Upper lobe of left lung (tissue), 4 donors: Measurements from ENCODE around the gene PARD3B.

Source experiments
- POLR2A ChIP-seq, 4 donors: fragments of 450-650 bp; IDR thresholded peaks; one replicate each; pipeline ENCODE4 v1.5.1; 2016 to 2017; ENCODE audit warnings: antibody characterized with exemption in 4 of 4, mild to moderate bottlenecking in 2 of 4
- TF ChIP-seq, protein P1 (sequence below), 6 experiments: fragments of 450-650 bp in 4 of 6; fragments of 200-600 bp in 2 of 6; sonication (generic) in 2 of 6; IDR thresholded peaks; one replicate each; pipeline ENCODE4 v1.5.1; 2016 to 2019; ENCODE audit warnings: antibody characterized with exemption in 6 of 6

DNA sequence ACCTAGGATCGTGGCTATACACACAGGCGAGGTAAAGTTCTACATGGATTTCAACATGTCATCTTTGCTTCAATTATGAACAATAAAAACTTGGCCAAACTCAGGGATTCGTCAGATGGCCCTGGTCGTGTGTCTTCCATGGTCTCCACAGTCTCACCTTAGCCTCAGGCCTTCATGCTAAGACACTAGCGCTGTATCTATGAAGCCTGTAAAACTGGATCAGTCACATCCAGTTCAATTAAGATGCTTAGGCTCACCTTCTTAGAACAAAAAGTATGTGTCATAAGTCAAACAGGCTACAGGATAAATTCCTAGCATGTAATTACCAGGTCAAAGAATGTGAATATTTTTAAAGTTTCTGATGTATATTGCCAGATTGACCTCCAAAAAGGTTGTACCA is 1023.3 kb downstream of the PARD3B start:
- no peak for TF ChIP-seq POLR2A (IDR thresholded peaks at IDR 0.05)
- TF ChIP-seq, protein P1, sequence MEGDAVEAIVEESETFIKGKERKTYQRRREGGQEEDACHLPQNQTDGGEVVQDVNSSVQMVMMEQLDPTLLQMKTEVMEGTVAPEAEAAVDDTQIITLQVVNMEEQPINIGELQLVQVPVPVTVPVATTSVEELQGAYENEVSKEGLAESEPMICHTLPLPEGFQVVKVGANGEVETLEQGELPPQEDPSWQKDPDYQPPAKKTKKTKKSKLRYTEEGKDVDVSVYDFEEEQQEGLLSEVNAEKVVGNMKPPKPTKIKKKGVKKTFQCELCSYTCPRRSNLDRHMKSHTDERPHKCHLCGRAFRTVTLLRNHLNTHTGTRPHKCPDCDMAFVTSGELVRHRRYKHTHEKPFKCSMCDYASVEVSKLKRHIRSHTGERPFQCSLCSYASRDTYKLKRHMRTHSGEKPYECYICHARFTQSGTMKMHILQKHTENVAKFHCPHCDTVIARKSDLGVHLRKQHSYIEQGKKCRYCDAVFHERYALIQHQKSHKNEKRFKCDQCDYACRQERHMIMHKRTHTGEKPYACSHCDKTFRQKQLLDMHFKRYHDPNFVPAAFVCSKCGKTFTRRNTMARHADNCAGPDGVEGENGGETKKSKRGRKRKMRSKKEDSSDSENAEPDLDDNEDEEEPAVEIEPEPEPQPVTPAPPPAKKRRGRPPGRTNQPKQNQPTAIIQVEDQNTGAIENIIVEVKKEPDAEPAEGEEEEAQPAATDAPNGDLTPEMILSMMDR (IDR thresholded peaks at IDR 0.05): no peak
